NCI-H2227 (cell line): Measurements from ENCODE around the gene BTN1A1.
"Not testable (repeated sequence)": the region's sequence is repeated elsewhere in the genome, so short reads cannot be mapped to it uniquely, and the experiment has no call there.

Source experiments
- DNase-seq: peaks from one replicate; lab custom pipeline; 2025; ENCODE audit not compliant: unreplicated experiment; lab: John Stamatoyannopoulos, UW

BTN1A1 gene

DNA sequence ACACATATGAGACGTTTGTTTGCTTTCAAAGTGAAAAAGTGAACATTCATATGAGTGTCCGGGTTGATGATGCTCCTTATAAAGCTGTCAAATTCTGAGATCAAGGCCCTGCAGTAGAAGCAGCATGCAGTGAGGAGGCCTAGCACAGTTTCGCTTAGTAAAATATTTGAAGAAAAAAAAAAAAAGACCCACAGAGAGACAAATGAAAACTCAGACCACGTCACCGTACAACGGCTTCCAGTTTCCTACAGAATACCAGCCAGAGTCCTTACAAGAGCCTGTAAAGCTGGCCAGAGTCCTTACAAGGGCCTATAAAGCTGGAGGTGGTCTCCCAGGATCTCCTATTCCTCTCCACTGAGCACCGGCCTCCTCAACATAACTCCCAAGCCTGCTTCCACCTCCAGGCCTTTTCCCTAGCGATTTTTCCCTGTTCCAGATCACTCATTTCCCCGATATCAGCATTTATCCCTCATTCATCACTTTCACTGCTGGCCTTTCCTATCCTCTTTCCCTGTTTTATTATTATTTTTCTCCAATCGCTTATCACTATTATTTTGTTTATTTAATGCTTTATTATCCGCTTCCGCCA, 36.6 kb downstream of the BTN1A1 start:
- DNase-seq = peak; percentile 55

GRCh38 chr6:26537160-26537845, 37.2 kb downstream of the BTN1A1 start:
- DNase-seq = peak; percentile 97

DNA sequence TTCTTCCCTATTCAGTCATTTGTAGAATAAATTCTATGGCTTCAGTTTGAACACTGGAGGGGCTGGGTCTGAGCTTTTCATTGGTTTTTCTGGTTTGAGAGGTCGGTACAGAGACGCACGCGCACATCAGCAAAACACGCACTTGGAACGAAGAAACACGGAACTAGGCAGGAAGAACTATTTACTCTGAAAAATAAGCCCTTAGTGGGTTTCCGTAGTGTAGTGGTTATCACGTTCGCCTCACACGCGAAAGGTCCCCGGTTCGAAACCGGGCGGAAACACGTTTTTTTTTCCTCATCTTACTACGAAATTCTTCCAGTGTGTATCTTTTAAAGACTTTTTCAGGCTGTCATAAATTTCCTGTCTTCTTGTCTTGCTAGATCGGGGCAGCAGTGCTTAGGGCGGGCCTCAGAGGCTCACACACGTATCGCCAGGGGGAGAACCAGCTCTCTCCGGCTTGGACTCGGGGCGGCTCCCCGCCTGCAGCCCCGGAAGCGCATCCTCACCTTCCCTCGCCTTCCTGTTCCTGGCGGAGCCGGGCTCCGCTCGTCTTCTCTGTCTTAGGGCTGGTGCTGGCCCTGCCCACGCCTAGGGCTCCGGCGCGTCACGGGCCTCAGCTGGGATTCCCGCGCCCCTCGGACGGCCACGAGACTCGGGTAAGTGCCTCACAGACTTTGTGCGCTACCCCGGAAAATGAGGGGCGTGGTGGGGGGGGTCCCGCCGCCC, 37.9 kb downstream of the BTN1A1 start, which contains the start of gene HMGN4:
Gene HMGN4, plus strand, starts transcription at position 521 of the 726 bp plus-strand sequence. CDS start 6,841 bp downstream, outside the sequence.
- peak; percentile 93 for DNase-seq

- DNase-seq = no peak
These were observed 38.4 kb downstream of the BTN1A1 start for GRCh38 chr6:26538572-26538902.

DNA sequence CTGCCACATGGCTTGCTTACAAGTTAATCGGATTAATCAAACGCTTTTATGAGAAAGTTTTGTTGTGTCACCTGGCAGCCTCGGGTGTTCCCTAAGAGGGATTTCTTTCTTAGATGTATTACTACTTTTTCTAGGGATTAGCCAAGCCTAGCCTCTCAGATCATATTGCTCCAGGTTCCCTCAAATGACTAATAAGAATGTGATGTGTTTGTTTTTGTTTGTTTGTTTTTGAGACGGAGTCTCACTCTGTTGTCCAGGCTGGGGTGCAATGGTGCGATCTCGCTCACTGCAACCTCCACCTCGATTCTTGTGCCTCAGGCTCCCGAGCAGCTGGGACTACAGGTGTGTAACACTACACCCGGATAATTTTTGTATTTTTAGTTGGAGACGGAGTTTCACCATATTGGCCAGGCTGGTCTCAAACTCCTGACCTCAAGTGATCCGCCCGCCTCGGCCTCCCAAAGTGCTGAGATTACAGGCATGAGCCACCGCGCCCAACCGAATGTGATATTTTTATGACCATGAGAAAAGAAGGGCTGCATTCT, 39.0 kb downstream of the BTN1A1 start:
- no peak for DNase-seq

GRCh38 chr6:26541579-26541978, 41.5 kb downstream of the BTN1A1 start:
- DNase-seq = no peak

- DNase-seq = peak; percentile 36
These were observed 43.9 kb downstream of the BTN1A1 start for GRCh38 chr6:26543953-26544352.

DNA sequence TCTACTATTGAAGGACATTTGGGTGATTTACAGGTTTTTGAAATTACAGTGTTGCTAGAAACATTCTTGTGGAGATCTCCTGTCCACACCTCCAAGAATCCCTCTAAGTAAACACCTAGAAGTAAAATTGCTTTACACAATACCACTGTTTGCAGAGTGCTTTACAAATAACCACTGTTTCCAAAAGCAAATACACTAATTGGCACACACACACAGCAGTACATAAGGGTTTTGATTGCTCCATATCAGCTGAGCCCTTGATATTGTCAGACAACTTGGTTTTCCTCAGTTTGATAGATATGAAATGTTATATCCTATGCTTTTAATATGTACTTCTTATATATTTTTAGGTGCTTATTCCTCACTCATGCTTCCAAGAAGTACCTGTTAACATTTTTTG, 44.4 kb downstream of the BTN1A1 start:
- DNase-seq = no peak

- no peak for DNase-seq
These were observed 45.5 kb downstream of the BTN1A1 start for GRCh38 chr6:26545627-26546026.

- DNase-seq = not testable (repeated sequence)
These were observed 47.3 kb downstream of the BTN1A1 start for GRCh38 chr6:26547363-26547762.

DNA sequence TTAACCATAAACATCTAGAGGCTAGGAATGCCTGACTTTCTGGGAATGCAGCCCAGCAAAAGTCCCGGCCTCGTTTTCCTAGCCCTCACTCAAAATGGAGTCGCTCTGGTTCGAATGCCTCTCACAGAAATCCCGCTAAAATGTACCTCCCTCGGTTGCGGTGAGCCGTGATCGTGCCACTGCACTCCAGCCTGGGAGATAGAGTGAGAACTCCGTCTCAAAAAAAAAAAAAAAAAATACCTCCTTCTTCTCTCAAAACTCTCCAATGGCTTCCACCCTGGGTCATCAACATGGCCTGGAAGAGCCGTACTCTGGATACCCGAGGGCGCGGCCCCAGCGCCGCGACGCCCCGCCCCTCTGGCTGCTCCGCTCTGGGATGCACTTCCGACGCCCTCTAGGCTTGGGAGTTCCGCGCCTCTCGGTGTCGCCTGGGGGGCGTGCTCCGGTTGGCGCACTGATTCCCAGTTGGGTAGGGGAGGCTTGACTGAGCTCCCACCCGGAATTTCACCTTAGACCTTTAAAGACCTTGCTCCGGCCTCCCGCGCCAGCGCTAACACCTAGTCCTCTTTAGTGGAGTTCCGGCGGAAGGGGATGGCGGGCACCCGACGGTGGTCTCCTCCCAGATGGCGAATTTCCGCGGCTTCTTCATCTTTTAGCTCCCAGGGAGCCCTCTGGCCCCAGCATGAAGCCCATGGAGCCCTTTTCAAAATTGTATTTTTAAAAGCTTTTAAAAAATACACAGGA, 50.3 kb downstream of the BTN1A1 start:
- peak; percentile 90 for DNase-seq

GRCh38 chr6:26552205-26552604, 52.1 kb downstream of the BTN1A1 start:
- peak; percentile 24 for DNase-seq

DNA sequence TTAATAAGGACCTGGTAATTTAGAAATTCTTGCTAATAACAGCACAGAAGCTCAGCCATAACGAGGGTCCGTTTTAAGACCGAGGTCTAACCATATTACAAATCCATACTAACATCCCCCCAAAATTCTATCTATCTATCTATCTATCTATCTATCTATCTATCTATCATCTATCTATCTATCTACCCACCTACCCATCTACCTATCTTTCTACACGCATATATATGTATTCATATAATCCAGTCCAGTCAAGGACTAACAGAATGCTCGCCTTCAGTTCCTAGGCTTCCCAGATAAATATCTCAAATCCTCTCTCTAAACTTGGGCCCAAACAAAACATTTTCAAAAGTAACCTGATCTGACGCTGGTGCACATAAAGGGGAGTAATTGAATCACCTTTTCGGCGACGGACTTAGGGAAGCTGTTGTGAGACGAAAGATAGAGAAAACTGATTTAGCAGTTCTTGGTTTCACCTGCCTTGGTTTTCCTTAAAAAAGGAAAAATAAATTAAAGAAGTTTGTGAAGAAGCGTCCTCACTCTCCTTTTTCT, 52.6 kb downstream of the BTN1A1 start:
- peak; percentile 46 for DNase-seq

GRCh38 chr6:26553264-26553634, 53.1 kb downstream of the BTN1A1 start:
- peak; percentile 87 for DNase-seq

DNA sequence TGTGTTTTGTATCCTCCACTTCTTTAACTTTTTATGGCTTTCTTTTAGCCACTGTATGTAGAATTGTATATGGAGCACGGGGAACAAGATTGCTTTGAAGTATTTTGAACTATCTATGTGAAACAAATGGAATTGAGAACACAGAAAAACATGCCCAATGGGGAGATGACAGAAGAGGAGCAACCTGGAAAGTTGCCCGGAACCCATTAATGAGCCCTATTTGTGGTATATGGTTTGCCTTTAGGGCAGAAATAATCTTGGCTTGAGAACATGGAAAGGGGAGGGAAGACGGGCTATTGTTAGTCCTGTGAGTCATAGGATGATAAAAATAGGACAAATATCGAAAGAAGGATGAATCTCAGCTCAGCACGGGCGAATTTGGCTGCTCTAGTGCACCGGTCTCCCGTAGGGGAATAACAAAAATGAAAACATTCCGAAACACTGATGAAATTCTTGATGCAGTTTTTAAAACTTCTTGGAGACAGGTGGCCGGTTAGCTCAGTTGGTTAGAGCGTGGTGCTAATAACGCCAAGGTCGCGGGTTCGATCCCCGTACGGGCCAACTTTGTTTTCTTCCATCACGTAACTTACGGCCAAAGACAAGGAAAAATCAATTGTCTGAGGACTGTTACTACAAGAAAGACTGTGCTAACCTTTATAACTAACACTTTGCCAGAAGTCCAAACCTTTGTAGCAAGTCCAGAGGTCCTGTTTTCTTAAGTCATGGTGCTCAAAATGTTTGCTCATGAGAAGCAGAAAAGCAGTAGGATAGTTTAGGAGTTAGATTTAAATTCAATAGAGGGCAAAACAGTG, 53.7 kb downstream of the BTN1A1 start:
- peak; percentile 91 for DNase-seq

- no peak for DNase-seq
These were observed 54.3 kb downstream of the BTN1A1 start for GRCh38 chr6:26554447-26554696.

- DNase-seq = peak; percentile 82
These were observed 54.8 kb downstream of the BTN1A1 start for GRCh38 chr6:26554697-26555504.

DNA sequence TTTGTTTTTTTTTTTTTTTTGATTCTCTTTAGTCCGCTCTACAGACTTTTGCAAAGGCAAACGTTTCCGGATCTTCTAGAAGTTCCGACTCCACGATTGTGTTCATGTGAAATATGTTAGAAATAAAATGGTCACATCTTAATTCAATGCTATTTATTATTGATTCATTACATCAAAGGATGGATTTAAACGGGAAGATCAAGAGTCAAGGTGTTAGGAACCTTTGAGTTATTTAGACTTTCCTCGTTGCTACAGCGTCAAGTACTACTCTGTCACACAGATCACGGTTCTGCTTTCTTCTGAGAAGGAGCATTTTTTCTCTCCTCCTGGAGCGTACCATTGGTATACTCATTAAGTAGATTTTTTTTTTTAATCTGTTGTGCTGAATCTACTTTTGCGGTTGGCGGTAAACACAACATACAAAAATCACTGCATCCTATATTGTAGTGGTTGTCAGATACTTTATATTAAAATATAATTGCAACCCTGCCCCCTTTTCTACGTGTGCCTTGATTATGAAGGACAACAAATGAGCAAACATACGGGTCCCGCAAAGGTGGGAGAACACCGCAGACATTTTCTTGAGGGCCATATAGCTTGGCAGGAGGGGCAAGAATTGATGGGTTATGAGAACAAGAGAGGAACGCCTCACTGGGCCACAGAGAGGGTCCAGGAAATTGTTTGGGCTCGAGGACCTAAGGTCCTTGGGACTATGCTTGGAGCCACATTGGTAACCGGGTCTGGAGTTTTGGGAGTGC, 55.6 kb downstream of the BTN1A1 start:
- peak; percentile 50 for DNase-seq
